HG02870 (cell line): ENCODE results near the gene KAZALD1.

Source experiments
- ATAC-seq: cut with Tn5 transposase; IDR thresholded peaks from one replicate; pipeline ENCODE4 v1.9.1; 2021; ENCODE audit warnings: mild to moderate bottlenecking, moderate library complexity; ENCODE audit not compliant: unreplicated experiment

KAZALD1 gene

GRCh38 chr10:101094121-101094879, 32.5 kb downstream of the KAZALD1 start:
- ATAC-seq, result no peak

GRCh38 chr10:101095004-101095403, 33.2 kb downstream of the KAZALD1 start:
- no peak for ATAC-seq

DNA sequence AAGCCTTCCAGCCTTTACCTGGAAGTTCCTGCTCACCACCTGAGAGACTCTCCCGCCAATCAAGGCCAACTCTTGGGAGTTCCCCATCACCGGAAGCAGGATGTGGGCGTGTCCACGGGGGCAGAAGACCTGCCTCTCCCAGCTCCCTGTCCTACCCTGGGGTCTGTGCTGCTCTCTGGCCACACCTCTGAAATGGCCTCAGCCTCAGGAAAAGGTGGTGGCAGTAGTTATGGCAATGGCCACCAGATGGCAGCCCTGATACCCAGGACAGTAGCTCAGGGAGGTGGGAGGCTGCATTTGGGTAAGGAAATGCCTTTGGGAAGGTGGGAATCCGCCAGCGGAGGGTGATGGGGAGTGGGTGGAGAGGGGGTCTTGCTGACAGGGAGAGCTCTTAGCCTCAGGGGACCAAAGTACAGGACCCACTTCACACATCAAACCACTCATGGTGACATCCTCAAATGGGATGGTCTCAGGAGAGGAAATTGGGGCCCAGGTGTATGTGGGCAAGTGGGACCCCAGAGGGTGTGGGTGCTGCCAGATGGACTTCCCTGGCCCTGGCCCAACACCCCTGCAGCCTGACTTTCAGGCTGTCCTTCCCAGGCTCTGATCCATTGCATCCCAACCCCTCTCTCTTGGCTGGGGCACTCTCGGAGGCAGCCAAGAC, 33.9 kb downstream of the KAZALD1 start:
- no peak for ATAC-seq

- ATAC-seq, result no peak
Observed at GRCh38 chr10:101096378-101096777, 34.6 kb downstream of the KAZALD1 start.

- no peak for ATAC-seq
Observed at GRCh38 chr10:101097881-101098280, 36.1 kb downstream of the KAZALD1 start.

- ATAC-seq, result no peak
Observed at GRCh38 chr10:101099901-101100300, 38.1 kb downstream of the KAZALD1 start.

GRCh38 chr10:101101372-101101881, 39.6 kb downstream of the KAZALD1 start:
- ATAC-seq, result no peak

DNA sequence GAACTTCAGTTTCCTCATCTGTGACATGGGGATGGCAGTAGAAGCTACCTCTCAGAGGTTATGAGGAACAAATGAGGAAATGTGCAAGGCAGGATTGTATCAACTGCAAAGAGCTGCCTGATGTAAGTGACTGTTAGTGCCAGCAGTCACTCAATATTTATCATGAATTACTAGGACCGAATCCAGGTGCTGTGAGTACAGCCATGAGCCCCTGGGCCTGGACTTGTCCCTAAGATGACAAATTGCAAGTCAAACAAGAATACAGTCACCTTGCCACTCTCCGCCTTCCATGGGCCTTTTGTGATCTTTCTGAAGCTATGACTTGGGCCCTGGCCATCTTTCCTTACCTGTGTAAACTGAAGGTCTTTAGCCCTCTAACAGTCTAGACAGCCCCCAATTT, 41.6 kb downstream of the KAZALD1 start:
- no peak for ATAC-seq

DNA sequence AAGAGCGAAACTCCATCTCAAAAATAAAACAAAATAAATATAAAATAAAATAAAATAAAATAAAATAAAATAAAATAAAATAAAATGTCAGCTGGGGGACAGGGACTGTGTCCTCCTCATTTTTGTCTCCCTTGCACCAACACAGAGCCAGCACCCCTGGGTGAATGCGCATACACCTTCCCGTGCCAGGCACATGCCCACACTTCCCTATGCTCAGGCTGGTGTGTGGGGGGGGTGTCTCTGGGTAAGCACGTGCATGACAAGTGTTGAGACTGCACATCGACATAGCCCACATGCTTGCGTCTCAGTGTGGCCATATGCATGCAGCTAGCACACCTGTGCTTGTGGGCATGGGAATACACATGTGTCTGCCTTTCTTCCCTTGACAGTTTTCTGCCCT, 44.6 kb downstream of the KAZALD1 start:
- no peak for ATAC-seq

- no peak for ATAC-seq
Observed at GRCh38 chr10:101107771-101108170, 46.0 kb downstream of the KAZALD1 start.

DNA sequence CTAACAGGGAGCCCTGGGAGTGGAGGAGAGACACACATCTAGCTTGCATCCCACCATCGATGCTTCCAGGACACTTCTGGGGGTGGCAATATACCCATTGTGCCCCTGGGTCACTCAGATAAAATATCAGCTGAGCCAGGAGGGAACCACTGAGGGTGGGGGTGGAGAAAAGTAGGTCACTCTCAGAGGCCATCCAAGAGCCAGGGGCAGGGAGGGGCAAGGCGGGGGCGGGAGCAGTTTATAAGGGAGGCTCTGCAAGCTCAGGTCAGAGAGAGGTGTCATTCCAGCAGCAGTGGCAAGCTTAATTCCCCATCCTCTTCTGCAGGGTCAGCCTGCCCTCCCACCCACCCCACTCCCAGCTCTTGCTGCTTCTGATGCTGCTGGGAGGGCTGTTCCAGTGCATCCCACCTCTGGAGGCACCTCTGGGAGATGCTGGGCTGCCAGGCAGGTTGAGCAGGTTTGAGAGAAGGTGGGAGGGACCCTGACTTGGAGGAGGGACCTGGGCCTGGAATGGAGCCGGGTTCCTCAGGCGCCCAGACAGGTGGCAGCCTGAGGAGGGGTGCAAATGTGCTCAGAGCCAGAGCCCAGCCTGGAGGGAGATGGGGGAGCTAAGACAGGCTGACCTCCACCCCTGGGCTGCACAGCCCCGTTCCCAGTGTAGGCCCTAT, 49.2 kb downstream of the KAZALD1 start:
- ATAC-seq, result no peak

DNA sequence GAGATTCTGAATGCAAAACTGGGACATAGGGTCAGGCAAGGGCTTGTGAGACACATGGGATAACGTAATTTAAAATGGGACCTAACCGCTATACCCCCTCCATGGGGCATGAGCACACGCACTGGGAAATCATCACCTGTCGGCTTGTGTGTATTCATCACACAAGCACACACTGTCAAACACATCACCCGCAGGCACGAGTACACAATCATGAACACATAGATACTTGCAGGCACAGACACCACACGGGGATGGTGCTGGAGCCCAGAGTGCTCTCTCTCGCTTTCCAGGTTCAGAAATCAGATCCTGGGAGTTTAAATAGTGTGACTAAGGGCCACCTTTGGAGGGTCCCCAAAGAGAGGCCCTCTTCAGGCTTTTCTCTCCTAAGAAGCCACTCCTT, 49.8 kb downstream of the KAZALD1 start:
- no peak for ATAC-seq

- ATAC-seq, result no peak
Observed at GRCh38 chr10:101112799-101113594, 51.2 kb downstream of the KAZALD1 start.

DNA sequence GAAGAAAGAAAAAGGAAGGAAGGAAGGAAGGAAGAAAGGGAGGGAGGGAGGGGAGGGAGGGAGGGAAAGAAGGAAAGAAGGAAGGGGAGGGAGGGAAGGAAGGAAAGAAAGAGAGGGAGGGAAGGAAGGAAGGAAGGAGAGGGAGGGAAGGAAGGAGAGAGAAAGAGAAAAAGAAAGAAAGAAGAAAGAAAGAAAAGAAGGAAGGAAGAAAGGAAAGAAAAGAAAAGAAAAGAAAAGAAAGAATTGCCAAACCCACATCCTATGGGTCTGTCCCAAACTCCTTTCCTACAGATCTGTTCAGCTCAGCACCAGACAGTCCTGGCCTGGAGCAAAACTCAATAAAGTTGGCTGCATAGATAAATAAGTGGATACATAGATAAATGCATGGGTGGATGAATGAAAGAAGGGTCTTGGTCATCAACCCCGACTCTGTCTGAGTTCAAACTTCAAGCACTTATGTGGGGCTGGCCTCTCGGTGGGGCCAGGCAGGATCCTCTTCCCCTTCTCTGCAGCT, 52.2 kb downstream of the KAZALD1 start:
- ATAC-seq, result no peak

DNA sequence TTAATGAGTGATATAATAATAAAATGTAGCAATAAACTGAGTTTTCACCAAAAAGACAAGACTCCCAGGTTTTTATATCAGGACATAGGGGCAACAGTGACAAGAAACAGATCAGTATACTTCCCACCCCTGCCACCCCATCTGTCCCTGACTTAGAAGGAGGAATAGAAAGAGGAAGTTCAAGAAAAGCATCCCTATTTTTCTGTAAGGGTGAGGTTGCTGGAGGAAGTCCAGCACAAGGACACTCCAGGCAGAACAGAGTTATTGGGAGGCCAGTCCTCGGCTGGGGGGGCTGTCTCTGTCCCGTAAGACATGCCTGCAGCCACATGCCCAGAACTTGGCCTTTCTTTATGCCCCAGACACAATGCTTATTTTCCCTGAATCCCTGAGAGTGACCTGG, 52.9 kb downstream of the KAZALD1 start:
- no peak for ATAC-seq
